GM21423 (cell line): ENCODE measurements around the gene SIN3B.

ENCODE experiments used
- ATAC-seq: cut with Tn5 transposase; IDR thresholded peaks from one replicate; pipeline ENCODE4 v1.9.1; 2021; ENCODE audit warnings: mild to moderate bottlenecking, moderate library complexity; ENCODE audit not compliant: unreplicated experiment

The SIN3B gene

GRCh38 chr19:16822648-16823047 lies 6.5 kb upstream of the SIN3B start:
- ATAC-seq: no peak

- no peak for ATAC-seq
Measured at GRCh38 chr19:16824658-16825311, 4.4 kb upstream of the SIN3B start.

- ATAC-seq: no peak
Measured at GRCh38 chr19:16825312-16826052, 3.7 kb upstream of the SIN3B start.

- no peak for ATAC-seq
Measured at GRCh38 chr19:16829822-16830289, 658 bp downstream of the SIN3B start.

GRCh38 chr19:16830679-16831078 lies 1.5 kb downstream of the SIN3B start:
- ATAC-seq: no peak

- no peak for ATAC-seq
Measured at GRCh38 chr19:16831531-16831930, 2.3 kb downstream of the SIN3B start.

GRCh38 chr19:16834747-16835146 lies 5.5 kb downstream of the SIN3B start:
- no peak for ATAC-seq

- no peak for ATAC-seq
Measured at GRCh38 chr19:16836115-16837034, 7.2 kb downstream of the SIN3B start.

GRCh38 chr19:16837035-16837362 lies 7.8 kb downstream of the SIN3B start:
- no peak for ATAC-seq

GRCh38 chr19:16841391-16841926 lies 12.3 kb downstream of the SIN3B start:
- no peak for ATAC-seq

- ATAC-seq: no peak
Measured at GRCh38 chr19:16846901-16847300, 17.7 kb downstream of the SIN3B start.

GRCh38 chr19:16847430-16847829 lies 18.2 kb downstream of the SIN3B start:
- no peak for ATAC-seq

GRCh38 chr19:16849168-16849567 lies 20.0 kb downstream of the SIN3B start:
- no peak for ATAC-seq

GRCh38 chr19:16850133-16850532 lies 20.9 kb downstream of the SIN3B start:
- no peak for ATAC-seq

GRCh38 chr19:16851031-16851712 lies 22.0 kb downstream of the SIN3B start:
- no peak for ATAC-seq

- ATAC-seq: no peak
Measured at GRCh38 chr19:16853066-16853465, 23.9 kb downstream of the SIN3B start.

- ATAC-seq: no peak
Measured at GRCh38 chr19:16856091-16856490, 26.9 kb downstream of the SIN3B start.

- ATAC-seq: no peak
Measured at GRCh38 chr19:16859626-16860025, 30.4 kb downstream of the SIN3B start.

GRCh38 chr19:16860118-16860517 lies 30.9 kb downstream of the SIN3B start:
- no peak for ATAC-seq

- ATAC-seq: no peak
Measured at GRCh38 chr19:16861011-16861410, 31.8 kb downstream of the SIN3B start.

GRCh38 chr19:16861834-16862233 lies 32.6 kb downstream of the SIN3B start:
- no peak for ATAC-seq
